Measurements from ENCODE around the gene TPBG. TPM values are rescaled to one million over a fixed set of nuclear protein-coding genes. Genes with fewer than 3 reads are reported as not detected.

The TPBG gene
- total and polyA plus RNA-seq, 12 donors: 1.4 to 3.5 (median 2.1) TPM

GRCh38 chr6:82372656-82373055 is 9.0 kb downstream of the TPBG start:
- intact Hi-C loops (cut with DNase I): loop anchor here in 1 of 10 donors (10.0 kb wide), 1 partner anchor 682 kb away; no protein-coding TSS in a partner anchor
- no peak overlapping the region for H3K4me3 ChIP-seq
- no peak for DNase-seq

DNA sequence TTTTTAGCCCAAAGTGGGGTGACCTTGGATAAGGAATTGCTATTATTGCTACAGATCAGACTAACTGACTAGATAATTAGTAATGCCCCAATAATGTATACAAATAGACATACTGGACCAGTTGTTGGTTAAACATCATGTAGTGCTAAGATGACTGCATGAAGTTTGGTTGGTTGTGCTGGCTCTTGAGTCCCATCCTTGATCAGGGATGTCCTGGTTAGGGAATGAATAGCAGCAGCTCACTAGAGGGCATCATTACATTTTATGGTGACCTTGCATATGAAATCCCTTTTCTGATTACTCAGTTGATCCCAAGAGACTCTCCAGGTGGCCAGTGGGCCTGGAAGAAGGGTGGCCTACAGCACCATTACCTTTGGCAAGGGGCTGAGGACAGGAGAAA is 10.9 kb downstream of the TPBG start:
- no peak overlapping the region for H3K27ac ChIP-seq
- H3K4me1 ChIP-seq: no peaks in the 10 kb centered on the region
- no peaks in the 10 kb centered on the region for H3K27me3 ChIP-seq
- ATAC-seq (no peak), DNase-seq (no peak)
- intact Hi-C loops (cut with DNase I): loop anchor here in 1 of 10 donors (10.0 kb wide), 1 partner anchor 680 kb away; no protein-coding TSS in a partner anchor
- TF ChIP-seq, protein P1, sequence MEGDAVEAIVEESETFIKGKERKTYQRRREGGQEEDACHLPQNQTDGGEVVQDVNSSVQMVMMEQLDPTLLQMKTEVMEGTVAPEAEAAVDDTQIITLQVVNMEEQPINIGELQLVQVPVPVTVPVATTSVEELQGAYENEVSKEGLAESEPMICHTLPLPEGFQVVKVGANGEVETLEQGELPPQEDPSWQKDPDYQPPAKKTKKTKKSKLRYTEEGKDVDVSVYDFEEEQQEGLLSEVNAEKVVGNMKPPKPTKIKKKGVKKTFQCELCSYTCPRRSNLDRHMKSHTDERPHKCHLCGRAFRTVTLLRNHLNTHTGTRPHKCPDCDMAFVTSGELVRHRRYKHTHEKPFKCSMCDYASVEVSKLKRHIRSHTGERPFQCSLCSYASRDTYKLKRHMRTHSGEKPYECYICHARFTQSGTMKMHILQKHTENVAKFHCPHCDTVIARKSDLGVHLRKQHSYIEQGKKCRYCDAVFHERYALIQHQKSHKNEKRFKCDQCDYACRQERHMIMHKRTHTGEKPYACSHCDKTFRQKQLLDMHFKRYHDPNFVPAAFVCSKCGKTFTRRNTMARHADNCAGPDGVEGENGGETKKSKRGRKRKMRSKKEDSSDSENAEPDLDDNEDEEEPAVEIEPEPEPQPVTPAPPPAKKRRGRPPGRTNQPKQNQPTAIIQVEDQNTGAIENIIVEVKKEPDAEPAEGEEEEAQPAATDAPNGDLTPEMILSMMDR (IDR thresholded peaks at IDR 0.05): no peak
- H3K9me3 ChIP-seq: no peaks in the 10 kb centered on the region
- H3K4me3 ChIP-seq: no peak overlapping the region
- no peaks in the 10 kb centered on the region for H3K36me3 ChIP-seq

More at GRCh38 chr6:82372656-82373055, 9.0 kb downstream of the TPBG start:
- TF ChIP-seq, protein P1 (IDR thresholded peaks at IDR 0.05): no peak
- WGBS, 2 donors: 82 to 83% methylated on average over 3 of the region's 3 CpGs
- Histone ChIP-seq H3K4me1 (no peaks in the 10 kb centered on the region), H3K27me3 (no peaks in the 10 kb centered on the region), H3K9me3 (no peaks in the 10 kb centered on the region), H3K36me3 (no peaks in the 10 kb centered on the region), H3K27ac (no peak overlapping the region)
- no peak for ATAC-seq

DNA sequence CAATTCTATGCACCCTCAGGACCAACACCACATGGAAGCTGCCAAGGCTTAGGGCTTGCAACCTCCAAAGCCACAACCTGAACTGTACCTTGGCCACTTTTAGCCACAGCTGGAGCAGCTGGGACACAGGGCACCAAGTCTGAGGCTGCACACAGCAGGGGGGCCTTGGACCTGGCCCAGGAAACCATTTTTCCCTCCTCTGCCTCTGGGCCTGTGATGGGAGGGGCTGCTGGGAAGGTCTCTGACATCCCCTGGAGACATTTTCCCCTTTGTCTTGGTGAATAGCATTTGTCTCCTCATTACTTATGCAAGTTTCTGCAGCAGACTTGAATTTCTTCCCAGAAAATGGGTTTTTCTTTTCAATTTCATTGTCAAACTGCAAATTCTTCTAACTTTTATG is 13.0 kb downstream of the TPBG start:
- no peaks in the 10 kb centered on the region for H3K27me3 ChIP-seq

GRCh38 chr6:82380566-82381185 is 17.1 kb downstream of the TPBG start:
- TF ChIP-seq, protein P1 (IDR thresholded peaks at IDR 0.05): no peak
- ATAC-seq: no peak
- no peak overlapping the region for H3K4me3 ChIP-seq
- no peaks in the 10 kb centered on the region for H3K9me3 ChIP-seq
- no peaks in the 10 kb centered on the region for H3K4me1 ChIP-seq
- intact Hi-C loops (cut with DNase I): no loop called here
- H3K27me3 ChIP-seq: no peaks in the 10 kb centered on the region
- WGBS, 2 donors: 86 to 91% methylated on average over 9 of the region's 9 CpGs
- H3K36me3 ChIP-seq: no peaks in the 10 kb centered on the region
- DNase-seq: no peak
- no peak overlapping the region for H3K27ac ChIP-seq

More for the DNA sequence above, 13.0 kb downstream of the TPBG start:
- no peak overlapping the region for H3K27ac ChIP-seq
- no peaks in the 10 kb centered on the region for H3K9me3 ChIP-seq
- H3K36me3 ChIP-seq: no peaks in the 10 kb centered on the region
- ATAC-seq: no peak
- no peaks in the 10 kb centered on the region for H3K4me1 ChIP-seq
- no peak overlapping the region for H3K4me3 ChIP-seq
- TF ChIP-seq, protein P1 (IDR thresholded peaks at IDR 0.05): no peak
- intact Hi-C loops (cut with DNase I): loop anchor here in 1 of 10 donors (10.0 kb wide), 1 partner anchor 678 kb away; no protein-coding TSS in a partner anchor
- no peak for DNase-seq
